GM18873 (cell line): ENCODE results near the gene ACSS1.
A peak's percentile ranks its signal among the peaks of the same experiment; 100 is the strongest.

Experiments used
- ATAC-seq: cut with Tn5 transposase; IDR thresholded peaks from one replicate; pipeline ENCODE4 v1.9.1; 2021; ENCODE audit warnings: mild to moderate bottlenecking, moderate library complexity, moderate number of reproducible peaks; ENCODE audit not compliant: unreplicated experiment, low FRiP score

ACSS1 gene

DNA sequence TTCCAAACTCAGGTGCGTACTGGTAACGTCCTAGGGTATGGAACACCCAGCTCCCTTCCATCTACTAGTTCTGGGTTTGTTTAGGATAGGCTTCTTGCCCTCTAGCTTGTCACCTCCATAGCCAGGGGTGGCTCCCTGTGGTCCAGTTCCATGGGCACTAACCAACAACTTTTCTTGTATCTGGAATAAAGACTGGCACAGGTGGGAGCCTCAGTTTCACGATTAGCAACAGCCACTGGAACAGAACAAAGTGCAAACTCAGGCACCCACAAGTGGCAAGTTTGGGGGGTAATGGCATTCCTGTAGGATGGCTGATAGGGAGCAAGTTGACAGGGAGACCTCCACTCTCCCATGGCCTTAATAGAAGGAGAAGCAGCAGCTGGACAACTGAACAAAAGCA, 59.8 kb downstream of the ACSS1 start:
- ATAC-seq: no peak

DNA sequence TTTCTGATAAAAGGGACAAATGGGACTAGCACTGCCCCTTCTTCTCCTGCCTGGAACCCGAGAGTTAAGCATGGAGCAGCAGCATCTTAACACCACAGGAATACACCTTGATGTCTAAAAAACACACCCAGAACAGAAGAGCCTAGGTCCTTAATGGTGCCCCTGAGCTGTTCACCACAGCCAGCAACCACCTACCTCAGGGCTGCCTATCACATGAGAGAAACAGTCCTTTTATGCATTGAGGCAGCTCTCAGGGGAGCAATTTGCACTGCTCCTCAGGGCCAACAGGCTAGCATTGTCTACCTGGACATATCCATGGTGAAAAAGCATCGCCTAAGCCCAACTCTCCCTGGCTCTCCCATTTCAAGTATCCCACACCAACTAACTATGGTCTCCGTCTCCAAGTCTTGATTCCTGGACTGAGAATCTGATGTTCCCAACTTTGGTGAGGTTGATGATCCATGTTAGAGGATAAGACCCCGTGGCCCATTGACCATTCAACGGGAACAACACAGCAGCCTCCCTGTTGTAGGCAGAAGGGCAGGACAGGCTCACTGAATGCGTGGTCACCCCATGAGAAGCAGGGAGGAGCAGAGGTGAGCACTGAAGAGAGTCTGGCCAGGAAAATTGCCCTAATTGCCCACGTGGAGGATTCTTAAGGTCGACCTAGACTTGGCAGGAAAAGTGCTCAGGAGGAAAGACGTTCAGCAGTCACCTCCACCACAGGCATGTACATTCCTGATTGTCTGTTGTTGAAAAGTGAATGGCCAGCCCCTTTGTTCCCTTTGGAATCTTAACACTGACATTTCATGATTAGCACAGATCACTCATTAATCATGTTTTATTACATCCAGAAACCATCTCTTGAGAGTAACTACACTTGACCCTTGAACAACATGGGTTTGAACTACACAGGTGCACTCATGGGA, 61.2 kb downstream of the ACSS1 start:
- no peak for ATAC-seq

DNA sequence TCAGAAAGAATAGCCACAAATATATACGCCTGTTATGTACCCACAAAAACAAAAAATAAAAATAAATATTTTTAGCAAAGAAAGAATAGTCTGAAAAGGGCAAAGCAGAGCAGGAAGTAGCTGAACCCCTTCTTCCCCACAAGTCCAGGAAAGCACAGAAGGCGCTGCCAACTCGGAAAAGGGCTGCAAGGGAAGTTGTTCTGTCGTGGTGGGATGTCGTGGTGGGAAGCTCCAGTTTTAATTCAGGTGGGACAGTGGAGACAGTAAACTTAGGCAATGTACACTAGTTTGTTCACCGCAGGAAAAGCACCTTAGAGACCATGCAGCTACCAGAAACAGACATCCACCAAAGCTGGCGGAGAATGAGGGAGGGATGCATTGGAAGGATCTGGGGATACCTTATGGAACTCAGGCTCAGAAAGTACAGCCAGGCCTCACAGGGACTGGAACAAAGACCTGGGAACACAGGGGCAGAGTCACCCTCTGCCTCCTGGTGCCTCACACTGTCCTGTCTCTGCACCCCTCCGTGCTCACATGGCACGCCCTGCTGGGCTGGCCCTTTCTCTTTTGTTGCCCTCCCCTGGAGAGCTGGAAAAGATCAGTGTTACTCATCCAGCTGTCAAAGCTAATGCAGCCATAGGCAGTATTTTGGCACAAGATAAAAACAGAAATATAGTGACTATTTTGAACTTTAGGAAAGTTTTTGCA, 62.0 kb downstream of the ACSS1 start:
- no peak for ATAC-seq

DNA sequence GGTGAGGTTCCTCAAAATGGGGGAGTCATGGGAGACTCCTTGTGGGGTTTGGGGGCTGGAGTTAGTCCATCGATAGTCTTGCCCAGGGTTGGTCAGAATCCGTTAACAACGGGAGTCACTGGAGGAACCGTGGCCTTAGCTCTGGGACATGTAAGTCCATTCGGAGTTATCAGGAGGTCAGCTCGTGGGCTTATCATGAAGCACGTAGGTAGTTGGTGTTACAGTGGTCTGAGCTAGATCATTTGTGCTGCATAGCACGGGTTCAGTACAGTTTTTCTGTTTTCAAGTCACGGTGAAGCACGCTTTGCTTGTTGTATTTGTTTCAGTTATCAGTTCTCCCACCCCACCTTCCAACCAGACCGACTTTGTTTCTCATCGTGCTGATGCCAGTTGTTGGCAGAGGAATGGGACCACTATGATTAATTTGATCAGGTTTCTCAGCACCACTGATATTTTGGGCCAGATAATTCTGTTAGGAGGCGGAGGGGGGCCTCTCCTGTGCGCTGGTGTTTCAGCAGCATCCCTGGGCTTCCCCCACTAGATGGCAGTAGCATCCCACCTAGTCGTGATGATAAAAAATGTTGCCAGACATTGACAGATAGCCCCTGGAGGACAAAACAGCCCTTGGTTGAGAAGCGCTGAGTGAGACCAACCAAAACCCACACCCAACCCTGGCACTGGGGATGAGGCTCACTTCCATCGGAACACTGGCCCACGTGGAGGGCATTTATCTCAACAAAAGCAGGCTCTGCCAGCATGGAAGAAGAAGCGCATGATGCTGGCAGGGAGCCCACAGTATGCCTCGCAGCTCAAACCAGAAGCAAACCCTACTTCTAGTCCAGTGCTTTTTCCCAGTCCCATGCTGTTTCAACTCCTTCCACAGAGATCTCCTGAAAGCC, 63.2 kb downstream of the ACSS1 start:
- ATAC-seq: no peak

DNA sequence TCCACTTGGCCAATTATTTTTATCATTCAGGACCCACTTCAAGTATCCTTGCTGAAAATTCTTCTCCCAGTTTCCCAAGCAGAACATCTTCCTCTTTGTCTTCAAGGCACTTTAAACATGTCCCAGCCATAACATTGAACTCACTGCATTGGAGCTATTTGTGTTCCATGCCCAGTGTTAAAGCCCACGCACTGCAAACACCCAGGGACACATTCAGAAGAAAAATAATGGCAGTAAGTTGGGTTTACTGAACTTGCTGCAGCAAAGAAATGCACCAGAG, 63.8 kb downstream of the ACSS1 start:
- ATAC-seq: no peak

DNA sequence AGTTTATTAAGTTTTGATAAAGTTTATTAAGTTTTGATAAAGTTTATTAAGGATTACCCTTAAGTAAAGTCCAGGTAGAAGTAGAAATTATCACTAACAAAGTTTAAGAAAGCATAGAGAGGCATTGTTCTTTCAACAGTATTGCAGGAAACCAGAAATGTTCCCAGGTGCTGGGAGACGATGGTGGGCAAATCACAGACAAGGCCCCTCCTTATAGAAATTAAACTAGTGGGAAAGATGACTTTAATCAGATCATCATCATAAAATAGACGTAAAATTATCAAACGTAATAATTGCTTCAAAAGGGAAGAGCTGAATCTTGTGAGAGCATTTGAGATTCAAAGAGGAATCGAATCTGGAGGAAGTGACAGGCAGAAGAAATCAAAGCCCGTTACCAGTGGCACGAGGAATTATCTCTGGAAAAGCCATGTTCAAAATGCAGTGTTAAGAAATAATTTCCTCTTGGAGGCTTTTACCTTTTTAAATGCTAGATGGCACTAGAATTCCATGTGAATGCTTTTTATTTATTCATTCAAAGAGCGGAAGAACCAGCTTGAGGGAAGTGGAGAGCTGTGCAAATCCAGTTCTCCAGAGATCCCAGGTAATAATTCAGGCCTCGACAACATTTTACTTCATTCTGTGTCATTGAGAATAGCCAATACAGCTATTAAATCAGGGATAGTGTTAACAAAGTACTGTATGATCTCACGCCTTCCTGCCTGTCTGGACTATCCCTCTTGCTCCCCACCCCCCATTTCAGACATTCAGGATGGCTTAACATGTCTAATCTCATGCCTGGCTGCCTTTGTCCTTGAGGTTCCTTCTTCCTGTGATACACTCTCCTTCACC, 64.4 kb downstream of the ACSS1 start:
- no peak for ATAC-seq

DNA sequence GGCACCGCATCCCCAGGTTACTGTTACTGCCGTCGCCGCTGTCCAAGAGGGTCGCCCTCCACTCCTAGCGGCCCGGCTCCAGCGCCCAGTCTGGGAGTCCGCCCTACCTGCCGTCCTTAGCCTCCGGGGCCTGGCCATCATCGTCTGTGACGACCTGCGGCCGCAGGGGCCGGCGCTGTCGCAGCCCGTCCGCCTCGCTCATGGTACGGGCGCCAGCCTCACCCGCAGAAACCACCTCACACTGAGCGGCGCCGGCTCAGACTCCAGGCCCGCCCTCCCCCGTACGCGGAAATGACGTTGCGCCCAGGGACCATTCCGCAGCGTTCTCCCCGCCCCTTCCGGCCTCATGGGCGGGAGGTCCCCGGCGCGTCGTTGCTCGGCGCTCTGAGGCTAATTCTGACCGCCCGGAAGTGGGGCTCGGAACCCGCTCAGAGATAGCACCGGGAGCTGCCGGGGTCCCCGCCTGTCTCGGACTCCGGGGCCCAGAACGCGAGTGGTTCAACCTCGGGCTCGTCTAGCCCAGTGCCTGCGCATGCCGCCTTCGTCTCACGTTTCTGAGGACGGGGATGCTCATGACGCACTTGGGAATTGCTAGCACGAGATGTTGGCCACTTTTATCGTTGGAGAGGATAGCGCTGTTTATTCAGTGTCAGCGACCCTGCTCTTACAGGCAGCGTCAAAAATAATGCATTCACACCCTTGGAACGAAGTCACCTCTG, 65.3 kb downstream of the ACSS1 start, which contains the start of gene APMAP:
Gene APMAP (minus strand): TSS at position 265 of the 719 bp plus-strand sequence. CDS start 63 bp downstream, at position 202.
- ATAC-seq: peak; percentile 94

DNA sequence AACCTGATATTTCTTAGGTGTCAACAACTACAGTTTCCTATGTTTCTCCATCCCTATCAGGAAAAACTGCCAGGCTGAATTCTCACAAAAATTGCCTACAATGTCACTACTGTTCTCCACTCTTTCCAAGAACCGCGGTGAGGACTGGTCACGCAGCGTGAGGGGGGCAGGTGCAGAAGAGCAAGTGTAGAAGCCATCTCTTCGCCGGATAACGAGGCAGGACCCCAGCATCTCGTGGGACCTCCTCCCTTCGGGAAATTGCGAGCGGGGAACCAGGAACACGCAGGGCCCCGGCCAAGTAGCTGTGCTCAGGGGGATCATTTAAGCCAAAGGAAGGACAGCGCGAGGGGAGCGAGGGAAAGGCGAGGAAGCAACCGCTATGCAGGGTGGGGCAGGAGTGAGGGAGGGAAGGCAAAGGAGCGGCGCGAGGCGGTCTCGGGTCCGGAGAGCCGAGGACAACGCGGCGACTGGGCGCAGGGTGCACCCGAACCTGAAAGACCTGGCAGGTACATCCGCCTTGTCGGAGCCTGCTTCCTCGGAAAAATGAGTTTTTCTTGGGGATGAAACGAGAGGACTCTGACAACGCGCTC, 65.9 kb downstream of the ACSS1 start:
- peak; percentile 10 for ATAC-seq

DNA sequence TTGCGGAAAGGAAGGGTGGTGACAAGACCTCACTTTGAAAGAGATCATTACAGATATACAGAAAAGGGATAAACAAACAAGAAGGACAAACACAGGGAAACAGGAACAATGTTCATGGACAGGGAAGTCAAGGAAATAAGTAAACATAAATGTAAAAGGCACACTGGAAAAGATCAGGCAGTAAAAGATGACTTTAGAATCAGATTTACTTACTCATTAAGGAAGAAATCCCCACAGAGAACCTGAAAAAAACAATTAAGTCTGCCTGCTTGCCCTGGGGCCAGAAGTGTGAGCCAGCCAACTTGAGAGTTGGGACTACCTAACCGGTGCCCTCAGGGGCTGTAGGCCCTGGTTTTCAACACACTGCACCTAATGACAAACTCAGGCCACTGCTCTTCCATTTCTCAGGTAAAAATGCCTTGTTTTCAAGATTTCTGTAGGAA, 67.1 kb downstream of the ACSS1 start:
- no peak for ATAC-seq

DNA sequence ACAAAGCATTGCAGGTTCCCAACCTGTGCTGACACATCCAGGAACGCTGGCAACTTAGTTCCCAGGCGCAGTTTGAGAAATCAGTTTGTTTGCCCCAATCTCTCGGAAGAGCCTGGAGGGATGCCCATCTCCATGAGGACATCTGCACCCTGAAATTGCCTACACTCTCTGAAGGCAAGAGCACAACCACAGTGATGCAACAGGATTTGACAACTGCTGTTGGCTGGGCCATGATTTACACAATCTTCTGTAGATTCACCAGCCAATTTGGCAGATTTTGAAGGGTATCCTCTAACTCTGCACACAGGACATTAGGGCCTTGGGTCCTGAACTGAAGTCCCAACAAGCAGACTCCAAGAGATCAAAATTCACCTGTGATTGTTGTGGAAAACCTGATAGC, 68.8 kb downstream of the ACSS1 start:
- ATAC-seq: no peak

DNA sequence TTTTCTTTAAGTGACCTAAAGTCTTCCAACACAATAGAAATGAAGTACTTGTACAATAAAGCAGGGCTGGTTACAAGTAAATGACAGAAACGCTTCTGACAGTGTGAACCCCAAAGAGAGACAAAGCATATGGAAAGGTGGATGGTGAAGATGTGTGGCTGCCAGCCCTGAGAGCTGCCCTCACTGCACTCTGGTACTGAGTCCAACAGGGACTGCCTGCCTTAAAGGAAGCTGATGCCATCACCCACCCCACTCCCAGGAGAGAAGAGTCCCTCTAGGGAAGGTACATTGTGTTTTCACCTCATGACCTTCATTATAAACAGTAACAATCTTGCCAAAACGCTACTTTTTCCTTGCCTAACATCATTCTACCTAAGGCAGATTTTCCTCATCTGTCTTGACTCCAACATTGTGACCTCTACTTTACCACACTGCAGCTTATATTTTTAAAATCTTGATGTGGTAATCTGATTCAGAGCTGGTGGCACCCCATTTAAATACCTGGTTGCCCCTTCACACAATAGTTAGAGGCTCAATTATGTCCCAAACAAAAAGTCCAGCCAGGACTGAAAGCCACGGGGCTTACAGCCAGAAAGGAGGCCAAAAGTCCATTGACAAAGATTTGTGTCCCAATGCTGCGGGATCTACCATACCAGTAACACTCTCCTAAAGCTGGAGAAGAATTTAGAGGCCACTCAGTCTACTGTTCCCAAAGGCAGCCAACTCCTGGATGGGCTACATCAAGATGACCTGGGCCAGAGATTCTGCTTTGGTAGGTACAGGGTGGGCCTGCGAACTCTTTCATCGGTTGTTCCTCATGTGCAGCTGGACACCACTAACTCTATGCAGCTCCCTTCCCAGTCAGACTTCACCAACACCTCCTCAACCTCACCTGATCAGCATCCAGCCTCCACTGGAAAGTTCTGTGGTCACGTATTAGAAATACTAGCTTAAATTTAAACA, 69.8 kb downstream of the ACSS1 start:
- no peak for ATAC-seq

DNA sequence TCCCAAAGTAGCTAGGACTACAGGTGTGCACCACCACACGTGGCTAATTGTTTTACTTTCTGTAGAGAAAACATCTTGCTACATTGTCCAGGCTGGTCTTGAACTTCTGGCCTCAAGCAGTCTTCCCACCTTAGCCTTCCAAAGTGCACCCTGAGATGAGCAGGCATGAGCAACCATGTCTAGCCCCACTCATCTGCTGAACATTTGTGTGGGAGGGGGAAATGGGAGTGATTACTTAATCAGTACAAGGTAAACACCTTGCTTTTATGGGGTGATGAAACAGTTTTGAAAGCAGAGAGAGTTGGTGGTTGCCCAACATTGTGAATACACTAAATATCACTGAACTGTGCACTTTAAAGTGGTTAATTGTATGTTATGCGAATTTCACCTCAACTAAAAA, 70.7 kb downstream of the ACSS1 start:
- ATAC-seq: no peak

DNA sequence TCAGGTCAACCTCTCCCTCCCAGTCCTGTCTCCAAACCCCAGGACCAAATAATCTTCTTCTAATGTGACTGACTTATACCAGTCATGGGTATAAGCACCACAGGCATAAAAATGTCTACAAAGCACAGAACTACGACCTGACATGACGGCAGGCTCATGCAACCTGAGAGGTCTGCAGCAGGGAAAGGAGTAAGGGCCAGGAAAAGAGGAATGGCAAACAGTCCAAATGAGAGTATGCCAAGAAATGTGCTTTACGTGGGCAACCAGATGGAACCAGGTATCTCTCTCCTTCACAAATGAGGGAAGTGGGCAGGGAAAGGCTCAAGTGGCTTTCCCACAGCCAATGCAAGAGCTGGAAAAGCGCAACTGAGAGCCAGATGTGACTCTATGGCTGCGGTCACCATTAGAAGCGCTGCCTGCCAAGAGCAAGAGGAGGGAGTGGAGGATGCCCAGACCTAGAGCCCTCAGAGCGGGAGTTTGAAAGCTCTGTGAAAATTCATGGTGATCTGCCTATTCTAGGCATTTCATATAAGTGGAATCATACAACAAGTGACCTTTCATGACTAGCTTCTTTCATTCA, 71.4 kb downstream of the ACSS1 start:
- ATAC-seq: no peak

DNA sequence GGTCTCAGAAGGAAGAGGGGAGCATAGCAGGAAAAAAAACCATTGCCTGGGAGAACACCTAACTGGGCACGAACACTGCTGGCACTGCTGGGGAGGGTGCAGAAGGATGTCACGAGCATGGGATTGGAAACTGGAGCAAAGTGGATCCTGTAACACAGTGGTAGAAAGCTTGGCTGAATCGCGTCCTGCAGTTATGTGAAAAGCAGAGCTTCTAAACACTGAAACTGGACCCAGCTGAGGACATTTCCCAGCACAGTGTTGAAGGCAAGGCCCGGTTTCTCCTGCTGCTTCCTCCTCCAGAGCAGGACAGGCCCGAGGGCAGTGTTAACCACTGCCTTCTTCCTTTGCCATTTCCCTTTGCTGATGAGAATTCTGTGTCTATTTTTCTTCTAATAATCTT, 72.1 kb downstream of the ACSS1 start:
- ATAC-seq: no peak

DNA sequence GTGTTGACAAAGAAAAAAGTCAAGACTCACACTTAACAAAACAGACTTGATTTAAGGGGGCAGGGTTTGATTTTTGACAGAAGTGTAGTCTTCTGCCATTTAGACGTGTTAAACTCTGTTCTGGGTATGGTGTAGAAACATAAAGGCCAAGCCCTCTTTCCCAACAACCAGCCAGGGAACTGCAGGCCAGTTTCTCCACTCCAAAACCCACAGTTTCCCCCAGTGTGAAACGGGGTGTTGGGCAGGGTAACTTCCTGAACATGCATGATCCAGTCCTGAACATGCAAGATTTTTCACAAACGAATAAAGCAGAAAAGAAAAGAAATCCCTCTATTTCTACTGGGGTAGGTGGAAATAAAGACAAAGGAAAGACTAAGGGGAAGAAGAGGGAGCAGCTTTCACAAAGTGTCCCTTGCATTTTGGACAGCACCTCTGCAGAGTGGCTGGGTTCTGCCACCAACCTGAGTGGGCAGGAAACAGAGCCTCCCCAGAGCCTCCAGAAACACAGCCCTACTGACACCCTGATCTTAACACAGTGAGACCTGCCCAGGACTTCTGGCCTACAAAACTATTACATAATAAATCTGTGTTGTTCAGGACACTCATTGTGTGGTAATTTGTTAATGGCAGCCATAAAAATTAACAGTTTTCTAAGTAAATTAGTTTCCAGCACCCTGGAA, 72.8 kb downstream of the ACSS1 start:
- no peak for ATAC-seq

DNA sequence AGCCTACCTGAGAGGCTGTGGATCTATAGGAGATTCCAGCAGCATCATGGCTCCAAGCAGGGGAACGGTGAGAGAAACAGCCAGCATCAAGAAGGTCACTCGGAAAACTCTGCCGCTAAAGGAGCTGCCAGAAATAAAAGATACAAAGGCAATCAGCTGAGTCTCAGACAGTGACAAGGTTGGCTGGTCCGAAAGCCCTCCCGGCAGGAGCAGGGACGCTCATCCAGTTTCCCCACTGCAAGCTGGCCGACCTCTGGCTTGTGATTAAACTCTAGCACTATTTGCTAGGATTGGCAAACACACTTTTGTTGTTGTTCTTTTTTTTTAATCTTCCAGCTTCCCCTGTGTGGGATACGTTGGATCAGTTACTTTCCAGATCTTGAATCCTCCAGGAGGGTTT, 74.0 kb downstream of the ACSS1 start:
- ATAC-seq: no peak

DNA sequence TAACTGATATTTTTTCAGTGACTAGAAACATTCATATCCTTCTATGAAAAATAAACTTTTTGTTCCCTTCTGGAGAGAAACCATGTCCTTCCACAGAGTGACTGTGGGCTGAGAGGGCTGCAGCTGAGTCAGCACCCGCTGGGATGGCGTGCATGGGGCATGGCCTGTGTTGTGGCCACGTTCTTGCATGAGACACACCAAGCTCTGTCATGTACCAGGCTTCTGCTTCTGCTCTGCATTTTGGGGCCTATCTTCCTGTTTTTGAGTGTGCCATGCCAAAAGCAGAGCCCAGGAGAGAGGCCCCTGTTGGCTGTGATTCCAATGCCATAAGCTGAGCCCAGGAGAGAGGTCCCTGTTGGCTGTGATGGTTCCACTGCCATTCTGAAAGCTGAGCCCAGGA, 76.1 kb downstream of the ACSS1 start:
- ATAC-seq: no peak
